DND-41 (cell line): ENCODE measurements around the gene SLC4A2.

ENCODE experiments used
- CTCF ChIP-seq: IDR thresholded peaks from 2 replicates; pipeline ENCODE4 v1.5.1; 2012; ENCODE audit warnings: borderline replicate concordance, low read length, moderate library complexity, mild to moderate bottlenecking; ENCODE audit not compliant: poor library complexity, severe bottlenecking; ENCODE audit errors: extremely low read depth
- EZH2 ChIP-seq: IDR thresholded peaks from 3 replicates; pipeline ENCODE4 v1.6.1; 2012; ENCODE audit warnings: borderline replicate concordance, low read depth, mild to moderate bottlenecking, moderate library complexity, low read length, inconsistent platforms; ENCODE audit not compliant: severe bottlenecking

GRCh38 chr7:151120896-151121295 is 61.5 kb downstream of the SLC4A2 start:
- TF ChIP-seq CTCF = no peak
- TF ChIP-seq EZH2 = no peak
